GM12801 (cell line): ENCODE results near the gene OTUD7B.

Experiments
- CTCF ChIP-seq: IDR thresholded peaks from one replicate; pipeline ENCODE4 v1.5.1; 2011; ENCODE audit warnings: control low read depth; ENCODE audit not compliant: insufficient read length; ENCODE audit errors: extremely low read depth

The OTUD7B gene

GRCh38 chr1:150015651-150016131 lies 5.2 kb upstream of the OTUD7B start:
- TF ChIP-seq CTCF = no peak

- no peak for TF ChIP-seq CTCF
These were observed 2.1 kb upstream of the OTUD7B start for GRCh38 chr1:150012611-150013010.

GRCh38 chr1:150009604-150010392 lies 728 bp downstream of the OTUD7B start:
- TF ChIP-seq CTCF = no peak

GRCh38 chr1:150008699-150009098 lies 1.8 kb downstream of the OTUD7B start:
- TF ChIP-seq CTCF = no peak

- no peak for TF ChIP-seq CTCF
These were observed 3.6 kb downstream of the OTUD7B start for GRCh38 chr1:150006881-150007421.

- no peak for TF ChIP-seq CTCF
These were observed 4.9 kb downstream of the OTUD7B start for GRCh38 chr1:150005606-150006005.

- TF ChIP-seq CTCF = no peak
These were observed 6.7 kb downstream of the OTUD7B start for GRCh38 chr1:150003801-150004200.
